HT-29 (cell line): ENCODE data around the gene SAMD4A. TPM values are rescaled to one million over a fixed set of nuclear protein-coding genes. Genes with fewer than 3 reads are reported as not detected.

Experiments used
- DNase-seq: peaks from one replicate; pipeline ENCODE4 v3.0.0-alpha.2; 2015; ENCODE audit warnings: low spot score
- total RNA-seq: library from RNA; depleted of rRNA; stranded (reverse); fragments of >200 nt; shearing (Covaris generic); gene quantifications from 2 replicates; pipeline ENCODE4 v1.2.3, GENCODE V29; 2014

SAMD4A gene
- total RNA-seq, 1 experiment from 2014 or later = 9.5 TPM

GRCh38 chr14:54654605-54655004 is 87.7 kb downstream of the SAMD4A start:
- DNase-seq = no peak

DNA sequence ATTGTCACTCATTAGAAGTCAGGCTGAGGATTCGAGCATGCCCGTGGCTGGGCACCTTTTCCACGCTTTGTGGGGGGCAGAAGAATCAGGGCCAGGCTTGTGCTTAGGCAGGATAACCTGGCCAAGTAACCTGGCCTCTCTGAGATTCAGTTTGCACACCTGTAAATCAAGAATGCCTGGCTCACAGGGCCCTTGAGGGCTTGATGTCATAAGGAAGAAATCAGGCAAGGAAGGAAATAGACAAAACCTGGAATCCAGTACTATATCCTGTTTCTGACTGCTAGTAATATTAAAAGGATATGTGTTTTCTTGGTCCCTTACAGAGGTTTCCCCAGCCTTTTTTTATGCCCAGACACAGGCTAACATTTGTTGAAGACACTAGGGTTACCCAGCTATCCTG is 91.9 kb downstream of the SAMD4A start:
- DNase-seq = no peak

- DNase-seq = no peak
Observed at GRCh38 chr14:54659365-54659764, 92.4 kb downstream of the SAMD4A start.

DNA sequence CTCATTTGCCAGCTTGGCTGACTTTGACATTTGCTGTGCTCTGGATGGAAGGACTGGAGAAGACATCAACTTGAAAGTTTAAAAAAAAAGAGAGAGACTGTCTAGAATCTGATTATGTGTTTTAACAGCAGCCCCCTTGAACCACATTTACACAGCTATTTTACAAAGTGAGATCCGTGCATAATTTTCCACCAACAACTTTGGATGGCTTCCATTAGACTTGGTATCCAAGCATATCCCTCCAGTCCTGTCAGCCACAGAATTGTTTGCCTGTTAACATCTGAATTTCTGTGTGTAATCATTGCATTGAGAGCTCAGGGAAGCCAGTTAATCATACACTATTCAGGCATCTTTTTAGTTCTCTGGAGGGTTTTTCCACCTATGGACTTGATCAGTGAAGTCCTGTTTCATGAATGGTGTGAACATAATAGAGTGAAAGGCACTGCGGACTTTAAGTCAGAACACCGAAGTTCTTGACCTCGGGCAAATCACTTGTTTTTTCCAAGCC is 93.7 kb downstream of the SAMD4A start:
- no peak for DNase-seq

DNA sequence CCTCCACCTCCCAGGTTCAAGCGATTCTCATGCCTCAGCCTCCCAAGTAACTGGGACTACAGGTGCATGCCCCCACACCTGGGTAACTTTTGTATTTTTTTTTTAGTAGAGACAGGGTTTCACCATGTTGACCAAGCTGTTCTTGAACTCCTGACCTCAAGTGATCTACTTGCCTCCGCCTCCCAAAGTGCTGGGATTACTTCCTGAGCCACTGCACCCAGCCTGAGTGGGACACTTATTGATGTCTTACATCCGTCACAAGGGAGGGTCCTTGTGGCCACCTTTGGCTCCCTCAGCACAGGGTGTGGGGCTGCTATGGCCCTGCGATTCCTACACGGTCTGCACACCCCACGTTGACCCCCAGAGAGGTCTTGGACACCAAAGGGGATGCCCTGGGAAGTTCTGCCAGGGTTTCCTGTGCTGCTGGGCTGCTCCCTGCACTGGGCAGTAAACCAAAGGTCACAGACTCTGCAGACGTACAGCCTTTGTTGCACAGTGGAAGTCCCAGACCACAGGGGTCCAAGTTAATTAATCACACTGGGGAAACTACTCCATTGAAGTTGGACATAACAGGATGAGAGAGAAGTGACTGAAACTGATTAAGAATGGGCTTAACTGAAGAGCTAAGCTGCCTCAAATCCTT is 95.7 kb downstream of the SAMD4A start:
- DNase-seq = no peak

DNA sequence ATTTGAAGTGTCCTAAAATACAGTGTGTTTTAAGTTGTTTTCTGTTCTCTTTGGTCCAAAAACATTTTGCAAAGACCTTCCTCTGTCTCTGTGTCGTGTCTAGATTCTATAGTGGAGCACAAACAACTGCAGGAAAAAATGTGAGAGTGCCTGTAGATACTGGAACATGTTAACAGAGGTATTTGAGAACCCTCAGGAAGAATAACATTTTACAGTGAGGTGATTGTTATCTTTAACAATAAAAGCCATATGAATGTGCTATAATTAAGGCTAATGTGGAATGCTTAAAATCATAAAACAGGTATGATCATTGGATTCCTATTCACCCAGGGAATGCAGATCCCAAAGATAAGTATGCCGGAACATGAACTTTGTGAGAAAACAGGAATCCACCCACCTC is 98.0 kb downstream of the SAMD4A start:
- no peak for DNase-seq

GRCh38 chr14:54665946-54666345 is 99.0 kb downstream of the SAMD4A start:
- DNase-seq = no peak

- DNase-seq = no peak
Observed at GRCh38 chr14:54667026-54667744, 100.3 kb downstream of the SAMD4A start.

DNA sequence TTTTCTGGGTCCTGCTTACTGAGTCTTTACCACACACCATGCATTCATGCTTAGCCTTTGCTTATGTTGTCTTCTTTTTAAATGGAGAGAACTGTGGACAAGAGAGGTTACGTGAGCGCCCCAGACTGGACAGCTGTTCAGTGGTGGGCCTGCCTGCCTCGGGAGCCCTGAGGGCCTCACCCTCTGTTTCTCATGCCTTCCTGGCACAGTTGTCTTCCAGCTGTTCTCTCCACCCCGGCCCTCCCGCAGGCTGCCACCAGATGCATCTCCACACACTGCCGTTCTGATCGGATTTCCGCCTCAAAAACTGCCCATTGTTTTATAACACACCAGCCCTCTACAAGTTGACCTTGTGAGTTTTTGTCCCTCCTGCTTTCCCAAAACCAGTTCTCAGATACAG is 100.8 kb downstream of the SAMD4A start:
- no peak for DNase-seq

- no peak for DNase-seq
Observed at GRCh38 chr14:54669721-54670561, 103.0 kb downstream of the SAMD4A start.

- no peak for DNase-seq
Observed at GRCh38 chr14:54671537-54671936, 104.6 kb downstream of the SAMD4A start.

DNA sequence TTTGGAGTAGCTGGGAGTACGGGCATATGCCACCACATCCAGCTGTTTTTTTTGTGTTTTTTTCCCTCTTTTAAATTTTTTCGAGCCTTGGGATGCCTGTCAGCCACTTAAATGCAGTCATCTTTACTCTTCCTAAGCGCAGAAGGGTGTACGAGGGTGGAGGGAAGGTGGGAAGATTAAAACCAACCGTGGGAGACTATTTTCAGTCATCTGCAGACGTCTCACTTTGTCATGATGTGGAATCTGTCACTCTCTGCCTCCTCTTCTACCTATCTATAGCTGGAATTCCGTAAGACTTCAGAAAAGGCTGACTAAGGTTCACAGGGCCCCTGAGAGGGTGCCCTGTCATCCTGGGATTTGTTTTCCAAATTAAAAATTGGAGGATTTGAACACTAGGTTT is 105.3 kb downstream of the SAMD4A start:
- no peak for DNase-seq

- no peak for DNase-seq
Observed at GRCh38 chr14:54672688-54673087, 105.8 kb downstream of the SAMD4A start.

- no peak for DNase-seq
Observed at GRCh38 chr14:54673193-54674045, 106.5 kb downstream of the SAMD4A start.

GRCh38 chr14:54674046-54674741 is 107.3 kb downstream of the SAMD4A start:
- no peak for DNase-seq

DNA sequence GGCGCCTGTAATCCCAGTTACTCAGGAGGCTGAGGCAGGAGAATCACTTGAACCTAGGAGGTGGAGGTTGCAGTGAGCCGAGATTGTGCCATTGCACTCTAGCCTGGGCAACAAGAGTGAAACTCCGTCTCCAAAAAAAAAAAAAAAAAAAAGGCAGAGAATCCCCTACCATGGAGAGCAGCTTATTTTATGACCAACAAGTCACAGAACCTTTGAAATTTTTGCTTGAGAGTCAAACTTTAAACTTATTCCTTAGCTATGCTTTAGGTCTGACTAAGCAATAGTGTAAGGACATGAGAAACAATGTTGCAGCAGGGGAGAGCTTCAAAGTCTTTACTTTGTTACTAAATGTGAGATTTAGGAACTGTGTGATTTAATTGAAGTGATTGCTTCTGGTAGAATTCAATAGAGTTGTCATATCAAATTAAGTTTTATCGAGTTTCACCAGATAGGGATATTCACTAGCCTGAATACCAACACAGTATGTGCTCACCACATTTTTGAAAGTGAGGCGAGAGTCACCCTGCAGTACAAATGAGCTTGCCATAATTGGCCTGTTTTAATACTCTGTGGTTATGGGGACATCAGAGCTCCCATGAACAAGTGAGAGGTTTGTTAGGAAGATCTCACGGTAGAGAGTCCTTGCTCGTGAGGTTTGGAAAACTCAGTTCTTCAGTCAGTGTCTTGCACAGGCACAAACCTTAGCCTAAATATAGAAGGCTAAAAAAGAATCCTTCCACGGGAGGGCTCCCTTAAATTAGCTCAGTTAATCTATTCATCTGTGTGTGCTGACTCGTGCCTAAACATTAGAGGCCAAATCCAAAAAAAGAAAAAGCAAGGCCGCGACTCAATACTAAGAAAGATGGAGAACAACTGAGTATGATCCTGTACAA is 108.6 kb downstream of the SAMD4A start:
- DNase-seq = no peak

GRCh38 chr14:54676812-54677708 is 110.1 kb downstream of the SAMD4A start:
- peak; percentile 56 for DNase-seq

DNA sequence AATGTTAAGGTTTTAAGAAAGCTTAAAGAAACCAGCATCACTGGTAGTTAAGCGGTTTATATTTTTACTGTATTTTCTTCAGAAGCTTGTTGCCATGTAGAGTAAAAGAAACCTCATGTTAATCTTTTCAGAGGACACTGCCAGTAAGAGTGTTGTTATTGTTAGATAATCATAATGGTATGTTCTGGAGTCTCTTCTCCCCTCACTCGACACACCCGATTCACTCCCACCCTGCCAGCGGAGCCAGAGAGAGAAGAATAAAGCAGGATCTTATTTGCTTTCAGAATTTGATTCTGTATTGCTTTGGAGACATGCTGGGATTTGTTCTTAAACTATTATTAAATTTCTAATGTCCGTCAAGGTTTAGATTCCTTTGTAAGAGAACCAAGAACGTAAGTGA is 113.7 kb downstream of the SAMD4A start:
- no peak for DNase-seq

DNA sequence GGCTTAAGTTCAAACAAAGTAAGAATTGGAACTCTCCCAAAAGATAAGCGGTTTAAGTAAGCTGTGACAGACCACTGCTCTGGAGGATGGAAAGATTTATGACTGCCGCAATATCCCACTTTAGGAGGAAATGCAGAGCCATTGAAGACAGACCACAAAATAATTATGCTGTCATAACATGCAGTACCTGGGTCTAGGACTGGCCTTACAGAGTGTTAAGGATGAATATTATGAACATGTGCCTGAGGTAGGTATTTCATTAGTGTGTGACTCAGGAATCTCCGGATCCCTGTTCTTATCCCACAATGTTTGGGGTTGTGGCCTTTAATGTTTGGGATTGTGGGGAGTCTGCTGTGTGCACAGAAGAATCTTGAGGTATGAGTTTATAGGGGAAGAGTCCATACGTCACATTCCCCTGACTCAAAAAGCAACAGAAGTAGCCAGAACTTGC is 114.9 kb downstream of the SAMD4A start:
- DNase-seq = no peak
